Activated CD8-positive, alpha-beta memory T cell treated with anti-CD3 and anti-CD28 coated beads, Interleukin-2, amount 50 U/mL, for 48 hours (primary cell): Measurements from ENCODE around the gene ZNF335.

Experiments used
- DNase-seq: peaks from one replicate; pipeline ENCODE4 v3.0.0-alpha.2; 2020

The ZNF335 gene

GRCh38 chr20:45971675-45972499, at the start of gene ZNF335:
Gene ZNF335 (minus strand): TSS chr20:45972203. CDS start chr20:45971410, 793 bp downstream.
- peak; percentile 97 for DNase-seq

GRCh38 chr20:46020555-46020954, 48.6 kb upstream of the ZNF335 start:
- DNase-seq: no peak

GRCh38 chr20:46018611-46019010, 46.6 kb upstream of the ZNF335 start:
- no peak for DNase-seq

- no peak for DNase-seq
Observed at GRCh38 chr20:46018112-46018511, 46.1 kb upstream of the ZNF335 start.

GRCh38 chr20:46017272-46017671, 45.3 kb upstream of the ZNF335 start:
- no peak for DNase-seq

GRCh38 chr20:46014517-46015396, 42.8 kb upstream of the ZNF335 start:
- DNase-seq: no peak

GRCh38 chr20:46013829-46014516, 42.0 kb upstream of the ZNF335 start:
- peak; percentile 89 for DNase-seq

GRCh38 chr20:46013322-46013828, 41.4 kb upstream of the ZNF335 start:
- DNase-seq: no peak

GRCh38 chr20:46012921-46013320, 40.9 kb upstream of the ZNF335 start:
- DNase-seq: no peak

- peak; percentile 87 for DNase-seq
Observed at GRCh38 chr20:46011631-46012482, 39.9 kb upstream of the ZNF335 start.

- DNase-seq: peak; percentile 67
Observed at GRCh38 chr20:46010491-46011391, 38.7 kb upstream of the ZNF335 start.

GRCh38 chr20:46009816-46010215, 37.8 kb upstream of the ZNF335 start:
- no peak for DNase-seq

- DNase-seq: no peak
Observed at GRCh38 chr20:46007671-46008070, 35.7 kb upstream of the ZNF335 start.

- DNase-seq: no peak
Observed at GRCh38 chr20:46006964-46007363, 35.0 kb upstream of the ZNF335 start.

GRCh38 chr20:46006022-46006705, 34.2 kb upstream of the ZNF335 start:
- no peak for DNase-seq

- no peak for DNase-seq
Observed at GRCh38 chr20:46004889-46005473, 33.0 kb upstream of the ZNF335 start.

- DNase-seq: no peak
Observed at GRCh38 chr20:46004187-46004586, 32.2 kb upstream of the ZNF335 start.

GRCh38 chr20:46002008-46002407, 30.0 kb upstream of the ZNF335 start:
- DNase-seq: no peak

- DNase-seq: no peak
Observed at GRCh38 chr20:46001498-46001897, 29.5 kb upstream of the ZNF335 start.
